IMR-90 (cell line): ENCODE measurements around the gene FAM81A. TPM values are rescaled to one million over a fixed set of nuclear protein-coding genes. Genes with fewer than 3 reads are reported as not detected.

Source experiments
- ATAC-seq: fragments of 200-7000 bp; cut with Tn5 transposase; 2 replicates; pipeline ENCODE4 v1.9.1; 2020; ENCODE audit warnings: low read depth, mild to moderate bottlenecking, moderate library complexity
- BruUV-seq: library from RNA; stranded (reverse); fragments of 400-500 nt; replicated peaks from 2 replicates; lab custom pipeline; 2021; lab: Mats Ljungman, UMichigan
- CTCF ChIA-PET: fragments of 300-600 bp; formaldehyde crosslinking; extraction: SDS; loops from one replicate; lab custom pipeline; 2021; ENCODE audit warnings: antibody characterized with exemption; lab: Yijun Ruan, JAX
- POLR2A ChIA-PET: fragments of 300-600 bp; sonication (Branson Sonifier 250); formaldehyde crosslinking; loops from one replicate; lab custom pipeline; 2022; ENCODE audit warnings: antibody characterized with exemption; ENCODE audit not compliant: unreplicated experiment; lab: Charles Lee
- DNase-seq: peaks from one replicate; pipeline ENCODE4 v3.0.0; 2013
- H2AFZ ChIP-seq: replicated peaks from 2 replicates; pipeline ENCODE3; 2013; ENCODE audit warnings: low read length, mild to moderate bottlenecking; ENCODE audit not compliant: poor library complexity
- H2AK5ac ChIP-seq: 2 replicates; pipeline ENCODE4 v1.6.1; 2013; ENCODE audit warnings: low read depth, low read length, inconsistent platforms
- H2AK9ac ChIP-seq: replicated peaks from 2 replicates; pipeline ENCODE3; 2013; ENCODE audit warnings: mild to moderate bottlenecking, low read depth, low read length, moderate library complexity; ENCODE audit not compliant: poor library complexity
- H2BK120ac ChIP-seq: 2 replicates; pipeline ENCODE4 v1.6.1; 2013; ENCODE audit warnings: low read depth, low read length, inconsistent platforms
- H2BK15ac ChIP-seq: 3 replicates; pipeline ENCODE4 v1.6.1; 2013; ENCODE audit warnings: low read depth, low read length, inconsistent platforms
- H2BK20ac ChIP-seq: 2 replicates; pipeline ENCODE4 v1.6.1; 2013; ENCODE audit warnings: low read depth, mild to moderate bottlenecking, inconsistent platforms, low read length, moderate library complexity
- H2BK5ac ChIP-seq: 2 replicates; pipeline ENCODE4 v1.6.1; 2013; ENCODE audit warnings: mild to moderate bottlenecking, low read depth, low read length, inconsistent platforms; ENCODE audit not compliant: poor library complexity, severe bottlenecking
- H3K14ac ChIP-seq: replicated peaks from 2 replicates; pipeline ENCODE4 v1.6.1; 2013; ENCODE audit warnings: low read depth, low read length, inconsistent platforms
- H3K18ac ChIP-seq: 2 replicates; pipeline ENCODE4 v1.6.1; 2013; ENCODE audit warnings: low read depth, low read length, control low read depth
- H3K23ac ChIP-seq: 2 replicates; pipeline ENCODE4 v1.6.1; 2013; ENCODE audit warnings: low read depth, low read length, inconsistent platforms
- H3K27ac ChIP-seq: 2 replicates; pipeline ENCODE4 v1.5.1; 2013; ENCODE audit warnings: mild to moderate bottlenecking, control low read depth, low read length; ENCODE audit not compliant: insufficient read depth
- H3K27me3 ChIP-seq: 2 replicates; pipeline ENCODE4 v1.6.1; 2013; ENCODE audit warnings: low read length; ENCODE audit not compliant: control insufficient read depth, insufficient read depth
- H3K36me3 ChIP-seq: 2 replicates; pipeline ENCODE4 v1.6.1; 2013; ENCODE audit warnings: low read length, mixed read lengths; ENCODE audit not compliant: control insufficient read depth, insufficient read depth
- H3K4ac ChIP-seq: 2 replicates; pipeline ENCODE4 v1.6.1; 2013; ENCODE audit warnings: low read depth, low read length, inconsistent platforms
- H3K4me1 ChIP-seq: 2 replicates; pipeline ENCODE4 v1.6.1; 2013; ENCODE audit warnings: low read length, mixed read lengths; ENCODE audit not compliant: control insufficient read depth, insufficient read depth
- H3K4me2 ChIP-seq: 2 replicates; pipeline ENCODE4 v1.6.1; 2013; ENCODE audit warnings: low read depth, mild to moderate bottlenecking, control low read depth, low read length, moderate library complexity
- H3K4me3 ChIP-seq: 2 replicates; pipeline ENCODE4 v1.5.1; 2013; ENCODE audit warnings: low read depth, mild to moderate bottlenecking, control low read depth, low read length, moderate library complexity; ENCODE audit not compliant: insufficient read depth
- H3K56ac ChIP-seq: 2 replicates; pipeline ENCODE4 v1.6.1; 2013; ENCODE audit warnings: low read length, inconsistent platforms; ENCODE audit not compliant: insufficient read depth; ENCODE audit errors: extremely low read depth
- H3K79me1 ChIP-seq, 2 experiments: 2 replicates each; pipeline ENCODE4 v1.6.1; 2013; ENCODE audit warnings: low read length in 2 of 2, inconsistent platforms in 1 of 2, low read depth in 1 of 2
- H3K9ac ChIP-seq: 2 replicates; pipeline ENCODE4 v1.6.1; 2013; ENCODE audit warnings: low read depth, low read length, control low read depth
- H3K9me1 ChIP-seq: 2 replicates; pipeline ENCODE4 v1.6.1; 2013; ENCODE audit warnings: low read length, inconsistent platforms; ENCODE audit not compliant: insufficient read depth
- H3K9me3 ChIP-seq: 2 replicates; pipeline ENCODE4 v1.6.1; 2013; ENCODE audit warnings: low read length; ENCODE audit not compliant: control insufficient read depth, insufficient read depth
- H4K20me1 ChIP-seq: 2 replicates; pipeline ENCODE4 v1.6.1; 2013; ENCODE audit warnings: low read length, inconsistent platforms; ENCODE audit not compliant: insufficient read depth
- H4K5ac ChIP-seq: 2 replicates; pipeline ENCODE4 v1.6.1; 2013; ENCODE audit warnings: mild to moderate bottlenecking, low read depth, low read length, control low read depth
- H4K8ac ChIP-seq, 2 experiments: 2 replicates each; pipeline ENCODE4 v1.6.1; 2013; ENCODE audit warnings: low read depth in 2 of 2, low read length in 2 of 2, control low read depth in 1 of 2, inconsistent platforms in 1 of 2
- H4K91ac ChIP-seq: 2 replicates; pipeline ENCODE4 v1.6.1; 2013; ENCODE audit warnings: low read depth, low read length, inconsistent platforms; ENCODE audit not compliant: insufficient read depth
- BHLHE40 ChIP-seq: fragments of 150-350 bp; IDR thresholded peaks from 2 replicates; pipeline ENCODE4 v1.6.1; 2016; ENCODE audit warnings: mild to moderate bottlenecking, low read depth, low read length
- CEBPB ChIP-seq: IDR thresholded peaks from 2 replicates; pipeline ENCODE4 v1.6.1; 2012; ENCODE audit warnings: low read depth, low read length, improper control_type of control experiment
- CHD1 ChIP-seq: IDR thresholded peaks from 2 replicates; pipeline ENCODE4 v1.6.1; 2012; ENCODE audit warnings: low read depth, low read length, improper control_type of control experiment
- CTCF ChIP-seq: conservative IDR thresholded peaks from 2 replicates; pipeline ENCODE4 v1.5.1; 2012; ENCODE audit warnings: mild to moderate bottlenecking, low read depth, low read length, improper control_type of control experiment
- ELK1 ChIP-seq: fragments of 150-350 bp; IDR thresholded peaks from 2 replicates; pipeline ENCODE4 v1.6.1; 2016; ENCODE audit warnings: low read depth, mild to moderate bottlenecking, low read length, moderate library complexity, borderline replicate concordance
- FOS ChIP-seq: fragments of 150-350 bp; IDR thresholded peaks from 2 replicates; pipeline ENCODE4 v1.6.1; 2016; ENCODE audit warnings: low read depth, low read length
- MAFK ChIP-seq: IDR thresholded peaks from 2 replicates; pipeline ENCODE4 v1.6.1; 2012; ENCODE audit warnings: low read depth, low read length, improper control_type of control experiment
- MAZ ChIP-seq: IDR thresholded peaks from 2 replicates; pipeline ENCODE4 v1.6.1; 2012; ENCODE audit warnings: low read depth, mild to moderate bottlenecking, low read length, improper control_type of control experiment, moderate library complexity, borderline replicate concordance
- MXI1 ChIP-seq: IDR thresholded peaks from 2 replicates; pipeline ENCODE4 v1.6.1; 2012; ENCODE audit warnings: low read depth, mild to moderate bottlenecking, low read length, moderate library complexity, borderline replicate concordance
- NFE2L2 ChIP-seq: fragments of 150-350 bp; IDR thresholded peaks from 2 replicates; pipeline ENCODE4 v1.6.1; 2016; ENCODE audit warnings: low read depth, mild to moderate bottlenecking, low read length
- POLR2A ChIP-seq: IDR thresholded peaks from 2 replicates; pipeline ENCODE4 v1.6.1; 2012; ENCODE audit warnings: mild to moderate bottlenecking, low read depth, low read length
- RAD21 ChIP-seq: IDR thresholded peaks from 2 replicates; pipeline ENCODE4 v1.6.1; 2012; ENCODE audit warnings: low read length, improper control_type of control experiment
- RCOR1 ChIP-seq: IDR thresholded peaks from 2 replicates; pipeline ENCODE4 v1.6.1; 2012; ENCODE audit warnings: mild to moderate bottlenecking, low read length, improper control_type of control experiment; ENCODE audit not compliant: insufficient replicate concordance
- RFX5 ChIP-seq: IDR thresholded peaks from 2 replicates; pipeline ENCODE4 v1.8.0; 2012; ENCODE audit warnings: low read depth, mild to moderate bottlenecking, low read length, moderate library complexity
- SMC3 ChIP-seq: fragments of 150-350 bp; IDR thresholded peaks from 2 replicates; pipeline ENCODE4 v1.6.1; 2016; ENCODE audit warnings: low read depth, mild to moderate bottlenecking, antibody characterized with exemption, low read length, moderate library complexity
- USF2 ChIP-seq: fragments of 150-350 bp; IDR thresholded peaks from 2 replicates; pipeline ENCODE4 v1.6.1; 2017; ENCODE audit warnings: mild to moderate bottlenecking, antibody characterized with exemption, low read length, low read depth
- WGBS, 2 experiments: methylation state at CpG; one replicate each; pipeline versions ENCODE4 v1.1.5 to v1.1.7; 2013; ENCODE audit warnings: missing lambda C conversion rate in 2 of 2; ENCODE audit not compliant: insufficient read length in 1 of 2; ENCODE audit errors: extremely low coverage in 2 of 2; 5-methylcytosine and 5-hydroxymethylcytosine counted together
- dilution Hi-C: fragments of 300-500 bp; cut with HindIII; formaldehyde crosslinking; loops from one replicate; pipeline ENCODE4 v1.14.3; 2018; ENCODE audit warnings: low sequenced_read_pairs; ENCODE audit not compliant: unreplicated experiment
- in situ Hi-C: fragments of 300-500 bp; cut with MboI; formaldehyde crosslinking; loops from 3 replicates; pipeline ENCODE4 v1.14.3; 2019; ENCODE audit warnings: low sequenced_read_pairs, inconsistent platforms, mixed read lengths
- intact Hi-C: fragments of 100-400 bp; cut with micrococcal nuclease; formaldehyde crosslinking; loops from 2 replicates; pipeline ENCODE4 v1.10.0; 2022
- polyA plus RNA-seq, 3 experiments: library from polyadenylated mRNA; depleted of rRNA; stranded (reverse); fragments of >200 nt; gene quantifications; 2 replicates each; pipeline ENCODE4 v1.2.3, GENCODE V29; 2012; ENCODE audit warnings: low replicate concordance in 1 of 3
- total RNA-seq: library from RNA; depleted of rRNA; stranded (reverse); fragments of >200 nt; gene quantifications from 2 replicates; pipeline ENCODE4 v1.2.3, GENCODE V29; 2012

Gene FAM81A
- total and polyA plus RNA-seq, 2 of the 4 experiments (the other 2 are of a cell fraction) = not detected

GRCh38 chr15:59432389-59432788 is 5.6 kb upstream of the FAM81A start:
- H3K18ac ChIP-seq = no peak overlapping the region
- no peaks in the 10 kb centered on the region for H3K9me3 ChIP-seq
- intact Hi-C loops = no loop called here
- no peak overlapping the region for H4K8ac ChIP-seq
- H3K23ac ChIP-seq = no peak overlapping the region
- POLR2A ChIA-PET = no interaction called here
- DNase-seq (no peak), ATAC-seq (no peak)
- H3K14ac ChIP-seq = no peak overlapping the region
- no CpG with 5 or more reads among the region's 1 CpG for WGBS, 2 experiments
- H3K27me3 ChIP-seq = peaks cover 28% of the 10 kb centered on the region
- no peak overlapping the region for H2AK9ac ChIP-seq
- H3K56ac ChIP-seq = no peak overlapping the region
- H3K4ac ChIP-seq = no peak overlapping the region
- in situ Hi-C loops = no loop called here
- no peak overlapping the region for H4K5ac ChIP-seq
- TF ChIP-seq MAFK = no peak
- TF ChIP-seq MXI1 = no peak
- TF ChIP-seq POLR2A = no peak
- no peak for TF ChIP-seq RAD21
- TF ChIP-seq CEBPB = no peak
- TF ChIP-seq RFX5 = no peak
- TF ChIP-seq FOS = no peak
- no peak for TF ChIP-seq RCOR1
- no peak for TF ChIP-seq NFE2L2
- no peak for TF ChIP-seq MAZ
- TF ChIP-seq CTCF = no peak
- TF ChIP-seq ELK1 = no peak
- no peak for TF ChIP-seq BHLHE40
- no peak for TF ChIP-seq CHD1
- no peak for TF ChIP-seq SMC3
- no peak for TF ChIP-seq USF2
- H3K9me1 ChIP-seq = no peaks in the 10 kb centered on the region
- H4K91ac ChIP-seq = no peak overlapping the region
- H3K4me3 ChIP-seq = no peak overlapping the region
- H3K4me1 ChIP-seq = no peaks in the 10 kb centered on the region; the same call in 1 of the 2 replicates
- no peak overlapping the region for H2BK15ac ChIP-seq
- no peak overlapping the region for H2BK120ac ChIP-seq
- H2AK5ac ChIP-seq = no peak overlapping the region
- dilution Hi-C loops = no loop called here
- H2BK5ac ChIP-seq = no peak overlapping the region
- H4K20me1 ChIP-seq = peaks cover 4% of the 10 kb centered on the region; the same call in 1 of the 2 replicates
- H2AFZ ChIP-seq = no peak overlapping the region
- no TSS peak for BruUV-seq
- no peak overlapping the region for H3K27ac ChIP-seq
- H2BK20ac ChIP-seq = no peak overlapping the region
- no peak overlapping the region for H3K9ac ChIP-seq
- H3K79me1 ChIP-seq = no peaks in the 10 kb centered on the region
- no peaks in the 10 kb centered on the region for H3K36me3 ChIP-seq
- CTCF ChIA-PET = interaction anchor here (0.6 kb wide), 1 partner anchor 17 kb away, joined by 5 read pairs; no protein-coding TSS in a partner anchor
- H3K4me2 ChIP-seq = no peak overlapping the region
